Loucy (cell line): ENCODE measurements around the gene FAM13A.
A peak's percentile ranks its signal among the peaks of the same experiment; 100 is the strongest.

ENCODE experiments used
- H2AFZ ChIP-seq: fragments of 200-600 bp; sonication (generic); 2 replicates; pipeline ENCODE4 v1.6.0; 2016; ENCODE audit warnings: antibody characterized with exemption, mild to moderate bottlenecking, low read length, moderate library complexity
- H3F3A ChIP-seq: fragments of 200-600 bp; 2 replicates; pipeline ENCODE4 v1.6.0; 2016; ENCODE audit warnings: antibody characterized with exemption, low read depth, mild to moderate bottlenecking
- H3K27me3 ChIP-seq: fragments of 200-600 bp; sonication (generic); 2 replicates; pipeline ENCODE4 v1.6.1; 2014; ENCODE audit warnings: low read length, mild to moderate bottlenecking; ENCODE audit not compliant: insufficient read depth, poor library complexity, severe bottlenecking
- H3K36me3 ChIP-seq: fragments of 200-600 bp; sonication (generic); 2 replicates; pipeline ENCODE4 v1.6.1; 2016; ENCODE audit warnings: low read length; ENCODE audit not compliant: insufficient read depth
- H3K4me1 ChIP-seq: fragments of 200-600 bp; sonication (generic); 2 replicates; pipeline ENCODE4 v1.5.1; 2014; ENCODE audit warnings: low read length, mild to moderate bottlenecking; ENCODE audit not compliant: insufficient read depth, poor library complexity, severe bottlenecking
- H3K4me2 ChIP-seq: fragments of 200-600 bp; sonication (generic); 2 replicates; pipeline ENCODE4 v1.6.0; 2014; ENCODE audit warnings: antibody characterized with exemption, low read length, low read depth, mild to moderate bottlenecking; ENCODE audit not compliant: poor library complexity, severe bottlenecking
- H3K4me3 ChIP-seq: fragments of 200-600 bp; sonication (generic); 2 replicates; pipeline ENCODE4 v1.5.1; 2014; ENCODE audit warnings: low read length, mild to moderate bottlenecking, mixed read lengths; ENCODE audit not compliant: poor library complexity, severe bottlenecking
- H3K79me2 ChIP-seq: fragments of 200-600 bp; sonication (generic); 2 replicates; pipeline ENCODE4 v1.6.1; 2014; ENCODE audit warnings: low read length; ENCODE audit not compliant: insufficient read depth
- H3K9ac ChIP-seq: fragments of 200-600 bp; sonication (generic); 2 replicates; pipeline ENCODE4 v1.6.0; 2014; ENCODE audit warnings: mild to moderate bottlenecking, low read depth, low read length, moderate library complexity; ENCODE audit not compliant: poor library complexity, severe bottlenecking
- H3K9me2 ChIP-seq: fragments of 200-600 bp; sonication (generic); replicated peaks from 2 replicates; pipeline ENCODE4 v1.6.1; 2016; ENCODE audit warnings: low read depth, low read length, mixed read lengths
- H3K9me3 ChIP-seq: fragments of 200-600 bp; sonication (generic); 2 replicates; pipeline ENCODE4 v1.6.1; 2014; ENCODE audit warnings: mild to moderate bottlenecking, antibody characterized with exemption, low read length, low read depth; ENCODE audit not compliant: insufficient read depth
- H4K20me1 ChIP-seq: fragments of 200-600 bp; sonication (generic); 2 replicates; pipeline ENCODE4 v1.6.0; 2014; ENCODE audit warnings: antibody characterized with exemption, low read length, mild to moderate bottlenecking; ENCODE audit not compliant: insufficient read depth, poor library complexity, severe bottlenecking
- CTCF ChIP-seq: fragments of 200-600 bp; sonication (generic); conservative IDR thresholded peaks from 2 replicates; pipeline ENCODE4 v1.5.1; 2014; ENCODE audit warnings: mild to moderate bottlenecking, antibody characterized with exemption, low read length
- EZH2phosphoT487 ChIP-seq: fragments of 200-600 bp; IDR thresholded peaks from 2 replicates; pipeline ENCODE4 v1.6.1; 2018; ENCODE audit warnings: antibody characterized with exemption, mild to moderate bottlenecking, moderate library complexity, borderline replicate concordance

Gene FAM13A

GRCh38 chr4:88697588-88698329 lies 359.2 kb downstream of the FAM13A start, which contains the start of gene NAP1L5:
Gene NAP1L5 (minus strand): TSS chr4:88697829. CDS start chr4:88697754, 75 bp downstream.
- Histone ChIP-seq H3K9ac (peak within 1 kb of the TSS; percentile 69), H3K4me2 (peak within 1 kb of the TSS; percentile 39), H3K4me3 (peak within 1 kb of the TSS; percentile 77)

GRCh38 chr4:88697141-88697540 lies 359.8 kb downstream of the FAM13A start:
- TF ChIP-seq EZH2phosphoT487 (no peak), CTCF (no peak)
- Histone ChIP-seq H3K9me2 (no peaks in the 10 kb centered on the region), H3K4me2 (peak overlapping the region; percentile 39), H3K36me3 (no peaks in the 10 kb centered on the region), H3K27me3 (no peaks in the 10 kb centered on the region), H2AFZ (peak overlapping the region; percentile 79), H4K20me1 (no peaks in the 10 kb centered on the region), H3K9me3 (no peaks in the 10 kb centered on the region), H3F3A (no peaks in the 10 kb centered on the region), H3K9ac (peak overlapping the region; percentile 69), H3K4me1 (no peaks in the 10 kb centered on the region), H3K4me3 (peak overlapping the region; percentile 77), H3K79me2 (no peaks in the 10 kb centered on the region)

More at GRCh38 chr4:88697588-88698329, 359.2 kb downstream of the FAM13A start, which contains the start of gene NAP1L5:
- Histone ChIP-seq H2AFZ (peak within 1 kb of the TSS; percentile 79), H3K36me3 (no peaks in the 10 kb centered on the region), H3K9me3 (no peaks in the 10 kb centered on the region), H3F3A (no peaks in the 10 kb centered on the region), H3K27me3 (no peaks in the 10 kb centered on the region), H3K4me1 (no peaks in the 10 kb centered on the region), H3K9me2 (no peaks in the 10 kb centered on the region), H4K20me1 (no peaks in the 10 kb centered on the region), H3K79me2 (no peaks in the 10 kb centered on the region)
- no peak for TF ChIP-seq EZH2phosphoT487
- no peak for TF ChIP-seq CTCF

- Histone ChIP-seq H3K36me3 (no peaks in the 10 kb centered on the region), H3K9ac (peak overlapping the region; percentile 69), H3K4me2 (peak overlapping the region; percentile 39)
Observed at GRCh38 chr4:88696630-88697029, 360.4 kb downstream of the FAM13A start.

More at GRCh38 chr4:88696630-88697029, 360.4 kb downstream of the FAM13A start:
- Histone ChIP-seq H3F3A (no peaks in the 10 kb centered on the region), H3K9me2 (no peaks in the 10 kb centered on the region), H3K79me2 (no peaks in the 10 kb centered on the region), H3K9me3 (no peaks in the 10 kb centered on the region), H3K4me3 (peak overlapping the region; percentile 77), H3K4me1 (no peaks in the 10 kb centered on the region), H4K20me1 (no peaks in the 10 kb centered on the region), H2AFZ (no peak overlapping the region), H3K27me3 (no peaks in the 10 kb centered on the region)
- TF ChIP-seq EZH2phosphoT487 (no peak), CTCF (no peak)
